Mucosa of descending colon (tissue), 3 donors: ENCODE measurements around the gene OR4D9. TPM values are rescaled to one million over a fixed set of nuclear protein-coding genes. Genes with fewer than 3 reads are reported as not detected.

Experiments used
- ATAC-seq: fragments of 200-7000 bp; cut with Tn5 transposase; one replicate; pipeline ENCODE4 v1.9.1; 2020; ENCODE audit warnings: mild to moderate bottlenecking, moderate library complexity
- DNase-seq, 3 donors: peaks; one replicate each; pipeline ENCODE4 v3.0.0-alpha.2; 2020
- H3K36me3 ChIP-seq: fragments of 200-600 bp; one replicate; pipeline ENCODE4 v1.8.0; 2021; ENCODE audit warnings: low read depth, mild to moderate bottlenecking
- H3K4me1 ChIP-seq: fragments of 200-600 bp; one replicate; pipeline ENCODE4 v1.8.0; 2021; ENCODE audit warnings: low read depth, mild to moderate bottlenecking
- H3K4me3 ChIP-seq: fragments of 200-600 bp; one replicate; pipeline ENCODE4 v1.8.0; 2021; ENCODE audit warnings: mild to moderate bottlenecking
- H3K9me3 ChIP-seq: fragments of 200-600 bp; one replicate; pipeline ENCODE4 v1.8.0; 2021; ENCODE audit warnings: mild to moderate bottlenecking
- intact Hi-C, 2 donors: fragments of 100-400 bp; cut with DNase I in 1 of 2; cut with micrococcal nuclease in 1 of 2; formaldehyde crosslinking; loops; one replicate each; pipeline versions ENCODE4 v1.11.0 to v1.11.1; 2022; cut with DNase I, micrococcal nuclease
- total RNA-seq, 3 donors: library from RNA; stranded (reverse); fragmentation: NEBNext Ultra II Directional in 2 of 3; extraction: Animal tissue kit (Norgen Biotek cat#: 25700) in 2 of 3; gene quantifications; one replicate each; pipeline versions ENCODE4 v1.2.1 to v1.2.4, GENCODE V29; 2021 to 2023
- TF ChIP-seq, protein P1 (sequence below): fragments of 200-600 bp; IDR thresholded peaks from one replicate; pipeline ENCODE4 v1.8.0; 2022; ENCODE audit warnings: antibody characterized with exemption, mild to moderate bottlenecking
- donor health status: DM: no; HTN: no; CAD: no; lungs with moderate emphysema.
- donor health status: DM: no; HTN: no; CAD: no.
- donor health status: DM: no; HTN: yes; CAD: no.

Gene OR4D9
- total RNA-seq, 3 donors from 2014 or later = not detected

DNA sequence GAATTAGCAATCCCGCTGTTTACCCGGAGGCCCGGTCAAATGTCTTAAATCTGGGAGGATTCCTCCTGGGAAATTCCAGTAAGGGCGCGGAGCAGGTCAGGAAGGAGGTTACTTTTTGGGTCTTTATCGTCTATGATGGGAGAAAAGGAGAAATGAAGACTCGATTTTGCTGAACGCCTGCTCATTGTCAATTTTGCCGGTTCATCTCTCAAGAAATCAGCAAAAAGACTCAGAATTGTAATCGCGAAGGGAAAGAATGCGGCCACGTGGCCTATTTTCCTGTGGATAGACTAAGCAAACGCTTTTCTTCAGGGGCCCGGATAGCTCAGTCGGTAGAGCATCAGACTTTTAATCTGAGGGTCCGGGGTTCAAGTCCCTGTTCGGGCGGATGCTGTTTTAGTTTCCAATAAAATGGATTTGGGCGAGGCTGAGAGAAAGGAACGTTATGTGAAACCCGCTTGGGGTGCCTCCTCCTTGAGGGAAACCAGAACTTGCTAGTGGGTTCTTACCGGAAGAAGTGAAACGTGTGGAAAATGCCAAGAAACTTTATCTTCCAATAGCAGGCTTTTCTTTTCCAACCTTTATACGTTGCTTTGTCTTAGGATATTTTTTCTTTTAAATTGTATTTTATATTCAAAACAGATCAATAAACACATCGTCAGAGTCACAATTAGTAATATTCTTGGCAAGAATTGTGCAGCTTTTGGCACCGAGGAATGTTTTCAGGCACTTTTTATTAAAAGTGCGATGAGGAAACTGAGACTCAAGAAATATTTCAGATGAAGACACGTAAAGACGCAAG, 45.0 kb downstream of the OR4D9 start:
- ATAC-seq (no peak), DNase-seq (no peak)
- H3K9me3 ChIP-seq = no peaks in the 10 kb centered on the region
- TF ChIP-seq, protein P1, sequence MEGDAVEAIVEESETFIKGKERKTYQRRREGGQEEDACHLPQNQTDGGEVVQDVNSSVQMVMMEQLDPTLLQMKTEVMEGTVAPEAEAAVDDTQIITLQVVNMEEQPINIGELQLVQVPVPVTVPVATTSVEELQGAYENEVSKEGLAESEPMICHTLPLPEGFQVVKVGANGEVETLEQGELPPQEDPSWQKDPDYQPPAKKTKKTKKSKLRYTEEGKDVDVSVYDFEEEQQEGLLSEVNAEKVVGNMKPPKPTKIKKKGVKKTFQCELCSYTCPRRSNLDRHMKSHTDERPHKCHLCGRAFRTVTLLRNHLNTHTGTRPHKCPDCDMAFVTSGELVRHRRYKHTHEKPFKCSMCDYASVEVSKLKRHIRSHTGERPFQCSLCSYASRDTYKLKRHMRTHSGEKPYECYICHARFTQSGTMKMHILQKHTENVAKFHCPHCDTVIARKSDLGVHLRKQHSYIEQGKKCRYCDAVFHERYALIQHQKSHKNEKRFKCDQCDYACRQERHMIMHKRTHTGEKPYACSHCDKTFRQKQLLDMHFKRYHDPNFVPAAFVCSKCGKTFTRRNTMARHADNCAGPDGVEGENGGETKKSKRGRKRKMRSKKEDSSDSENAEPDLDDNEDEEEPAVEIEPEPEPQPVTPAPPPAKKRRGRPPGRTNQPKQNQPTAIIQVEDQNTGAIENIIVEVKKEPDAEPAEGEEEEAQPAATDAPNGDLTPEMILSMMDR = no peak
- no peak overlapping the region for H3K4me3 ChIP-seq
- H3K36me3 ChIP-seq = no peaks in the 10 kb centered on the region
- peaks cover 2% of the 10 kb centered on the region for H3K4me1 ChIP-seq
- intact Hi-C loops = no loop called here

DNA sequence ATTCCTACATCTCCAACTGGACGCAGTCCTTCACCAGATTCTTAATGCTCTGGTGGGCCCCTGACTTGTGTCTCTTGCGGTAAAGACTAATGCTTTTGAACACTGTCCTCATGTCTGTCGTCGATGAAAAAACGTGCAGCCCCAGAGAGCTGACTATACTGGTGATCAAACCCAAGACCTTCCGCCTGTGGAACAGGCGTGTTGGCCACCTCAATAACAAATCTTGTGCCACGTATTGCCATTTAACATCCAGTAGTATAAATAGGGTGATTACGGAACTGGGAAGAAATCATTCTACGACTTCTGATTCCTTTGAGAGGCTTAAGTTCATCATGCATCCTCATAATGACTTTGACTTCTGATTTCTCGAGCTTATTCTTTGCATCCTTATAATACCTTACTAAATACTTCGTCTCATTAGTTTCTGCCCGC, 45.6 kb downstream of the OR4D9 start:
- Histone ChIP-seq H3K9me3 (no peaks in the 10 kb centered on the region), H3K4me3 (no peak overlapping the region), H3K4me1 (peaks cover 8% of the 10 kb centered on the region), H3K36me3 (no peaks in the 10 kb centered on the region)
- DNase-seq (no peak), ATAC-seq (no peak)
- intact Hi-C loops = no loop called here
- TF ChIP-seq, protein P1 = no peak

DNA sequence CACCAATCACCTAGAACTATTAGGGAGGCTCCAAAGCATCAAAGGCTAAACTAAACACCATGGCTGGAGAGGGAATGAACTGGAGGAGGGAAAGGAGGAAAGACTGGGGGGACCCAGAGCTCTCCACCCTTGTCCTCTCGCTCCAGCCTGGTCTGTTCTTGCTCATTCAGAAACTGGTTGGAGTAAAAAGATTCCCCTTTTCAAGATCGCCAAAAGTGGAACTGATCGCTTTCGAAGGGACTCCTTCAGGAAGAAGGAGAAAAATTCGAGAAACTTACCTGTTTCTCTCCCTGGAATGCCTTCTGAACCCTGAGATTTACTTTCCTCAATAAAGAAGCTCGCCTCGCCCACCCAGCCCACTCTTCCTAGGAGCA, 46.9 kb downstream of the OR4D9 start:
- H3K36me3 ChIP-seq = no peaks in the 10 kb centered on the region
- intact Hi-C loops = no loop called here
- DNase-seq (no peak), ATAC-seq (no peak)
- H3K4me3 ChIP-seq = no peak overlapping the region
- peaks cover 8% of the 10 kb centered on the region for H3K4me1 ChIP-seq
- H3K9me3 ChIP-seq = no peaks in the 10 kb centered on the region
- TF ChIP-seq, protein P1 = no peak

- ATAC-seq (no peak), DNase-seq (no peak)
- intact Hi-C loops = no loop called here
- Histone ChIP-seq H3K36me3 (no peaks in the 10 kb centered on the region), H3K4me1 (peaks cover 8% of the 10 kb centered on the region), H3K9me3 (no peaks in the 10 kb centered on the region), H3K4me3 (no peak overlapping the region)
- TF ChIP-seq, protein P1 = no peak
These were observed 48.5 kb downstream of the OR4D9 start for GRCh38 chr11:59559886-59560285.

GRCh38 chr11:59560290-59560701, 49.0 kb downstream of the OR4D9 start:
- no peaks in the 10 kb centered on the region for H3K9me3 ChIP-seq
- peak; percentile 64 for ATAC-seq
- TF ChIP-seq, protein P1 = no peak
- H3K4me3 ChIP-seq = peak overlapping the region; percentile 33
- peaks cover 8% of the 10 kb centered on the region for H3K4me1 ChIP-seq
- intact Hi-C loops = no loop called here
- DNase-seq = peak in 1 of 3 donors; percentile 81
- no peaks in the 10 kb centered on the region for H3K36me3 ChIP-seq
